ENCODE results near the gene JCAD. TPM values are rescaled to one million over a fixed set of nuclear protein-coding genes. Genes with fewer than 3 reads are reported as not detected.

JCAD gene
- total RNA-seq, 1 experiment from 2014 or later: 0.77 TPM

- no peaks in the 10 kb centered on the region for H3K23me2 ChIP-seq (ENCODE audit: insufficient read length, low read depth, low read length, poor library complexity, severe bottlenecking)
- H3K79me2 ChIP-seq (ENCODE audit: insufficient read depth, low read length): no peaks in the 10 kb centered on the region
- no peaks in the 10 kb centered on the region for H3K27me3 ChIP-seq (ENCODE audit: insufficient read depth, low read length)
- no peaks in the 10 kb centered on the region for H3K79me1 ChIP-seq (ENCODE audit: insufficient read depth, low read depth, low read length, poor library complexity, severe bottlenecking)
- H3K18ac ChIP-seq (ENCODE audit: insufficient read length, low read depth, low read length): no peak overlapping the region
- H4K8ac ChIP-seq (replicated peaks; ENCODE audit: insufficient read length, low read depth, low read length): no peak overlapping the region
- H3K9me3 ChIP-seq (ENCODE audit: control insufficient read depth, low read depth, low read length): no peaks in the 10 kb centered on the region
- Mint-ChIP-seq H3K4me3 (no peak overlapping the region), H3K36me3 (ENCODE audit: insufficient read depth in 1 of 3, low read depth in 3 of 3) (no peaks in the 10 kb centered on the region), H3K27me3 (ENCODE audit: low read depth) (no peaks in the 10 kb centered on the region), H3K4me1 (no peaks in the 10 kb centered on the region), H3K27ac (no peak overlapping the region), H3K9me3 (no peaks in the 10 kb centered on the region; a peak in 1 of 5 replicates)
- no peak overlapping the region for H4K91ac ChIP-seq (ENCODE audit: insufficient read length, low read depth, low read length)
- H4K5ac ChIP-seq (ENCODE audit: insufficient read length, low read depth, low read length): no peak overlapping the region
- H2BK5ac ChIP-seq (ENCODE audit: insufficient read length, low read length): no peak overlapping the region
- no peak overlapping the region for H3K4me2 ChIP-seq (ENCODE audit: insufficient read depth, insufficient read length, low read length)
- H3K27ac ChIP-seq (ENCODE audit: insufficient read length, low read depth, low read length): no peak overlapping the region
- no peak overlapping the region for H2AFZ ChIP-seq (ENCODE audit: low read length)
- H3K23ac ChIP-seq (ENCODE audit: insufficient read length, low read depth, low read length): no peak overlapping the region
- TF ChIP-seq CTCF (conservative IDR thresholded peaks at IDR 0.05): no peak
- no peak overlapping the region for H3T11ph ChIP-seq (ENCODE audit: low read length)
- H2BK12ac ChIP-seq (ENCODE audit: insufficient read length, low read depth, low read length): no peak overlapping the region
- H3K9ac ChIP-seq (ENCODE audit: extremely low read depth, insufficient read length, low read length): no peak overlapping the region
- H3K4ac ChIP-seq (ENCODE audit: low read depth, low read length): no peak overlapping the region
- no peak overlapping the region for H2AK5ac ChIP-seq (ENCODE audit: insufficient read length, low read length)
- no peaks in the 10 kb centered on the region for H3K4me1 ChIP-seq (ENCODE audit: insufficient read depth, low read length)
- H3K14ac ChIP-seq (ENCODE audit: insufficient read depth, low read length): no peak overlapping the region; the same call in 1 of the 2 replicates
- no peak overlapping the region for H2BK120ac ChIP-seq (ENCODE audit: low read depth, low read length, poor library complexity, severe bottlenecking)
- no CpG with 5 or more reads among the region's 11 CpGs for WGBS (ENCODE audit: extremely low coverage, insufficient read length, low lambda C conversion rate)
- no peak for DNase-seq
- H4K20me1 ChIP-seq (ENCODE audit: control insufficient read depth, insufficient read depth, insufficient read length): no peaks in the 10 kb centered on the region
- no peak overlapping the region for H2BK15ac ChIP-seq (ENCODE audit: low read depth, low read length)
- no peak overlapping the region for H2BK20ac ChIP-seq (ENCODE audit: low read depth, low read length, poor library complexity, severe bottlenecking)
- no peak overlapping the region for H3K56ac ChIP-seq (ENCODE audit: insufficient read length, low read depth, low read length)
Observed at GRCh38 chr10:30070001-30070685, 10.8 kb upstream of the JCAD start.
